Thoracic aorta (tissue), 2 donors: Measurements from ENCODE around the gene MTX3. TPM values are rescaled to one million over a fixed set of nuclear protein-coding genes. Genes with fewer than 3 reads are reported as not detected.

Source experiments
- ATAC-seq: fragments of 150-250 bp; one replicate; pipeline ENCODE4 v1.8.0; 2017; ENCODE audit warnings: low read depth; ENCODE audit not compliant: insufficient number of reproducible peaks, low FRiP score
- DNase-seq: peaks from one replicate; pipeline ENCODE4 v3.0.0-alpha.2; 2020; ENCODE audit warnings: low spot score
- H3K27ac ChIP-seq, 2 donors: fragments of 200-600 bp; sonication (generic); 1 replicate in 1 of 2; 2 replicates in 1 of 2; pipeline ENCODE4 v1.5.1; 2016; ENCODE audit warnings: mild to moderate bottlenecking in 2 of 2, moderate library complexity in 2 of 2
- H3K27me3 ChIP-seq: fragments of 200-600 bp; sonication (generic); replicated peaks from 2 replicates; pipeline ENCODE4 v1.6.0; 2016; ENCODE audit warnings: mild to moderate bottlenecking; ENCODE audit not compliant: insufficient read depth
- H3K36me3 ChIP-seq: fragments of 200-600 bp; sonication (generic); one replicate; pipeline ENCODE4 v1.5.1; 2016
- H3K4me1 ChIP-seq, 2 donors: fragments of 200-600 bp; sonication (generic); 1 replicate in 1 of 2; 2 replicates in 1 of 2; pipeline versions ENCODE4 v1.5.1 to v1.6.0; 2016; ENCODE audit warnings: low read depth in 2 of 2, mild to moderate bottlenecking in 1 of 2; ENCODE audit not compliant: control insufficient read depth in 1 of 2
- H3K4me3 ChIP-seq: fragments of 200-600 bp; sonication (generic); 2 replicates; pipeline ENCODE4 v1.5.1; 2016; ENCODE audit warnings: mild to moderate bottlenecking
- H3K9me3 ChIP-seq: fragments of 200-600 bp; sonication (generic); 2 replicates; pipeline ENCODE4 v1.5.1; 2016
- CTCF ChIP-seq: fragments of 200-600 bp; sonication (generic); IDR thresholded peaks from one replicate; pipeline ENCODE4 v1.5.1; 2019; ENCODE audit warnings: antibody characterized with exemption
- total RNA-seq, 2 donors: library from RNA; depleted of rRNA; stranded (reverse); fragments of >200 nt; gene quantifications; one replicate each; pipeline versions ENCODE4 v1.1.0 to v1.2.3, GENCODE V29; 2016

Gene MTX3
- total RNA-seq, 2 donors from 2014 or later: 12.3 to 16.7 TPM

DNA sequence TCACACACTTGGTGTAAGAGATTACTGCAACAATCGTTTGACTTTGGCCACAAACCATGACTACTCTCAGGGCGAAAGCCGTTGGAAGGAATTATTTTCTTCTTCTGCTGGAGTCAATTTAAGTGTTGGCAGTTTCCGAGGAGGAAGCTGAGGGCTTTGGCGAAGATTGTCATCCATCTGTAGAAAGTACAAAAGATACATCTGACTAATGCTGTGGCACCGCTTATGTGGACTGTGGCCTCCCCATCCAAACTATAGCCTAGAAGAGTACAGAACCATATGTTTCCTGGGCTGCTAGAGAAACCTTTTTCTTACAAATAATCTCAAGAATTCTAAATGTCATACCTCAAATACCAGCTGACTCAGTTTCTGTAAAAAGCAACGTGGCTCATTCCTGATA lies 7.4 kb downstream of the MTX3 start:
- TF ChIP-seq CTCF: no peak
- ATAC-seq: no peak
- H3K36me3 ChIP-seq: peaks cover 34% of the 10 kb centered on the region

GRCh38 chr5:79982136-79982535 lies 8.9 kb downstream of the MTX3 start:
- Histone ChIP-seq H3K36me3 (peaks cover 34% of the 10 kb centered on the region), H3K9me3 (no peaks in the 10 kb centered on the region), H3K27ac (no peak overlapping the region), H3K27me3 (no peaks in the 10 kb centered on the region), H3K4me1 (no peaks in the 10 kb centered on the region), H3K4me3 (no peak overlapping the region)
- no peak for TF ChIP-seq CTCF
- DNase-seq (no peak), ATAC-seq (no peak)

More for the DNA sequence above, 7.4 kb downstream of the MTX3 start:
- H3K27me3 ChIP-seq: no peaks in the 10 kb centered on the region
- H3K4me3 ChIP-seq: no peak overlapping the region
- H3K27ac ChIP-seq: no peak overlapping the region
- H3K9me3 ChIP-seq: no peaks in the 10 kb centered on the region
- H3K4me1 ChIP-seq: no peaks in the 10 kb centered on the region
- DNase-seq: no peak

DNA sequence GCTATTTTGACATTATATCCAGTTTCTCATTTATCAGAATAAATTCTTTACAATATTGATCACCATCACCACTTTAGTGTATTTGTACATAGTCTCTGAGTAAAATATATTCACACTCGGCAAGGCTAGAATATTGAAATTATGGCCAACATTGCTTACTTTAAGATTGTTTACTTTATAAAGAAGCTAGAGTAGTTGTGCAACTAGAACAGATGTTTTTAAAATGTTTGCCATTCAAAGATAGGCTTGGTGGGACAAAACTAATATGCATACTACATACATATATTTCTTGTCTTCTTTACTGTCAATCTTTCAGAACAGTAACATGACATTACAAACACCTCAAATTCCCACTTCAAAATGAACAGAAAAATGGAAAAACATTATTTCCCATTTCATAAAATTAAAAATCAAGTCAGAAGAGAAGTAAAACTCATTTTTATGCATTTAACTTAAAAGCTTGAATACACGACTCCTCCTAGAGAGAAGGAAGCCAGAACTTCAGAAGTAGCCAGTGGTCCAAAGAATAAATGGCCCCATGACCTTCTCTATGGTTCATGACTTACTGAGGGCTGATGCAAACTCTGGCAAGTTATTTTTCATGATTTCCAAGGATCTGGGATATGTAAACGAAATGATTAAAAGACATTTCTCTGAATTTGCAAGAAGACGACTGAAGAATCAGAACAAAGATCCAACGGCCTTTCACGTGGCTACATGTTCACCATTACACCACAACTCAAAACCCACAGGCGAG lies 14.1 kb downstream of the MTX3 start:
- Histone ChIP-seq H3K27me3 (no peaks in the 10 kb centered on the region), H3K4me3 (no peak overlapping the region), H3K4me1 (no peaks in the 10 kb centered on the region), H3K27ac (no peak overlapping the region), H3K9me3 (no peaks in the 10 kb centered on the region), H3K36me3 (peaks cover 11% of the 10 kb centered on the region)
- DNase-seq: no peak
- ATAC-seq: no peak
- TF ChIP-seq CTCF: no peak

DNA sequence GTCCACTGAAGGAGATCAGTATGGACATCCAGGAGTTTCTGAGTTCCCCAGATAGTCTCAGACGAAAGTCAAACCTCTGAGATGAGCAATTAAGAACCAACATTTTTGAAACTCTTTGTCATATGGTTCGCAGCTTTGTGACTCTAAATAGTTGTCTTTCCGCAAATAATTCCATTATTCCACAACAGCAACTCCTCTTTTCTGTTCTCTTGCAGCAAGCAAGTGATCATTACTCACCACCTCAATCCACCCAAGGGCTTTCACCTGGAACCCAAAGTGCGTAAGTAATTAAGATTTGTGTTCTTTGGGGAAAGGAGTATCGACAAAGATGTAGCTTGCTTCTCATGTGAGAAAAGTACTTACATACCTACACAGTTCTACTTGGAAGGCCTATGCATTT lies 15.6 kb downstream of the MTX3 start:
- no peak for ATAC-seq
- peaks cover 11% of the 10 kb centered on the region for H3K36me3 ChIP-seq
- H3K9me3 ChIP-seq: no peaks in the 10 kb centered on the region
- TF ChIP-seq CTCF: no peak
- H3K4me3 ChIP-seq: no peak overlapping the region
- no peak overlapping the region for H3K27ac ChIP-seq
- no peaks in the 10 kb centered on the region for H3K4me1 ChIP-seq
- H3K27me3 ChIP-seq: no peaks in the 10 kb centered on the region
- DNase-seq: no peak

DNA sequence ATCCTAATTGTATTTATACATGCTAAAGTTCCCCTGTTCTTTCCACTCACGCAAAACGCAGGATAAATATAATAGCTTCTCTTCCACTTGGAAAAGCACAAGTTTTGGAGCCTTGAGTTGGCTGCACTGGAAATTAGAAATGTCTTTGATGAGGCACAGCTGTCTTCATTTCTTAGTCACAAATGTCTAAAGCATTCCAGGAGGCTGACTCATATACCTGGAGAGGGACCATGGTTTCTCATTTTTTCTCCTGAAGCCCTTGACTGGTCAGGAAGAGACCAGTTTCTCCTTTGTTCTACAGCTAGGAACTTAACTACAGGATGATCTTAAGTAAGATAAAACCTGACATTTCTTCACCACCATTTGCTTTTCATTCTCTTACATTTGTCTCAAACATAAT lies 16.2 kb downstream of the MTX3 start:
- no peak for TF ChIP-seq CTCF
- no peak overlapping the region for H3K4me3 ChIP-seq

More for the DNA sequence above, 16.2 kb downstream of the MTX3 start:
- no peak overlapping the region for H3K27ac ChIP-seq
- H3K4me1 ChIP-seq: no peaks in the 10 kb centered on the region
- peaks cover 7% of the 10 kb centered on the region for H3K36me3 ChIP-seq
- ATAC-seq: no peak
- no peaks in the 10 kb centered on the region for H3K27me3 ChIP-seq
- DNase-seq: no peak
- H3K9me3 ChIP-seq: no peaks in the 10 kb centered on the region
